Measurements from ENCODE around the gene NRXN3. TPM values are rescaled to one million over a fixed set of nuclear protein-coding genes. Genes with fewer than 3 reads are reported as not detected.

NRXN3 gene
- total and polyA plus RNA-seq, 2 donors (not counting 1 experiment from before 2014, with no cell fraction given): not detected

DNA sequence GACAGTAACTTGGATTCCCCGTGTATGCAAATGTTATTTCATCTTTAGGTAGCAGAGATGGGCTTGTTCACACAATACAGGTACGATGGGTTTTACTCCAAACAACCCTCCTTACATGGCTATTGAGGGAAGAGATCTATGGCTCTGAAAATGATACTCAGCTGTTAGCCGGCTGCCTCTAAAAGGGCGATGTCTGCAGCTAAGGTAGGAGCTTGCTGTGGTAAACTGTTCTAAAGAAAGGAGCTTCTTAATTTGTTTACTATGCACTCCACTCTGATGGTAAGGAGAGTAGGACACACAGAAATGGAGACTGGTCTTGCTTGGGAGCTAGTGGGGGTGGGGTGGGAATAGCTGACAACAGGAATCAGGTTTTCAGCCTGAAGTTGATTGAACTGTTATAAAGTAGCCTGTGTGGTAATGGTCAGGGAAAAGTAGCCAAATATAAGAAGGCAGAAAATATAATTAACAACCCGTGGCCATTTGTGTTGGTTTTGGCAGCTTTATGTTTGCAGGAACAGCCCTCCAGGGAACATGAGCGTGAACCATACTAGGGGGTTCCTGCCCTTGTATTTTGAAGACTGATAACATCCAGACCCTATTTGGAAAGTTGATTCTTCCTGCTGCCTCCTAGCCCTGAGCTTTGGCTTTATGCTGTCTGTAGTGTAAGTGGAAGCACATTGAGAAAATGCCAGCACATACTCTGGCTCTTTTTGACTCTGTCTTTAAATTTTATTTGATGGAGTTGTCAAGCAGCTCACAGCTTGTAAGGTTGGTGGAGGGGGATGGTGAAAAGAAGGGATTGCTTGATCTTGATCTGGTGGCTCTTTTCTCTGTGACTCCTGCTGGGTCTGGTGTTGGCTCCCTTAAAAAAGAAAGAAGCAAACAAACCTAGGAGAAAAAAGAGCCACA is 1111.3 kb downstream of the NRXN3 start:
- TF ChIP-seq EZH2 (IDR thresholded peaks at IDR 0.05; ENCODE audit: borderline replicate concordance, insufficient read depth, low read depth, low read length, poor library complexity, severe bottlenecking): no peak
- TF ChIP-seq, protein P1, sequence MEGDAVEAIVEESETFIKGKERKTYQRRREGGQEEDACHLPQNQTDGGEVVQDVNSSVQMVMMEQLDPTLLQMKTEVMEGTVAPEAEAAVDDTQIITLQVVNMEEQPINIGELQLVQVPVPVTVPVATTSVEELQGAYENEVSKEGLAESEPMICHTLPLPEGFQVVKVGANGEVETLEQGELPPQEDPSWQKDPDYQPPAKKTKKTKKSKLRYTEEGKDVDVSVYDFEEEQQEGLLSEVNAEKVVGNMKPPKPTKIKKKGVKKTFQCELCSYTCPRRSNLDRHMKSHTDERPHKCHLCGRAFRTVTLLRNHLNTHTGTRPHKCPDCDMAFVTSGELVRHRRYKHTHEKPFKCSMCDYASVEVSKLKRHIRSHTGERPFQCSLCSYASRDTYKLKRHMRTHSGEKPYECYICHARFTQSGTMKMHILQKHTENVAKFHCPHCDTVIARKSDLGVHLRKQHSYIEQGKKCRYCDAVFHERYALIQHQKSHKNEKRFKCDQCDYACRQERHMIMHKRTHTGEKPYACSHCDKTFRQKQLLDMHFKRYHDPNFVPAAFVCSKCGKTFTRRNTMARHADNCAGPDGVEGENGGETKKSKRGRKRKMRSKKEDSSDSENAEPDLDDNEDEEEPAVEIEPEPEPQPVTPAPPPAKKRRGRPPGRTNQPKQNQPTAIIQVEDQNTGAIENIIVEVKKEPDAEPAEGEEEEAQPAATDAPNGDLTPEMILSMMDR (IDR thresholded peaks at IDR 0.05): no peak
- Histone ChIP-seq H3K4me1 (ENCODE audit: control insufficient read depth in 2 of 2, insufficient read depth in 2 of 2, low read length in 2 of 2) (no peaks in the 10 kb centered on the region), H3K79me2 (ENCODE audit: control insufficient read depth, insufficient read depth, low read length) (no peaks in the 10 kb centered on the region), H4K20me1 (ENCODE audit: control insufficient read depth, insufficient read depth, low read length, poor library complexity, severe bottlenecking) (no peaks in the 10 kb centered on the region), H3K27me3 (replicated peaks in 1 of 4; ENCODE audit: control extremely low read depth in 1 of 4, control insufficient read depth in 3 of 4, insufficient read depth in 4 of 4, low read length in 3 of 4) (peaks cover 0 to 24% (median 7%) of the 10 kb centered on the region in 4 experiments), H3K9ac (ENCODE audit: low read length) (no peak overlapping the region), H3K9me3 (ENCODE audit: control extremely low read depth in 1 of 3, control insufficient read depth in 2 of 3, insufficient read depth in 1 of 3, low read length in 2 of 3) (peaks cover 0 to 16% (median 0%) of the 10 kb centered on the region in 3 donors), H3K27ac (ENCODE audit: low read length in 2 of 2) (no peak overlapping the region), H3K4me3 (ENCODE audit: control extremely low read depth in 1 of 5, extremely low read depth in 1 of 5, insufficient read depth in 1 of 5, low read depth in 2 of 5, low read length in 4 of 5) (no peak overlapping the region), H2AFZ (ENCODE audit: insufficient read depth, low read depth, low read length, poor library complexity, severe bottlenecking) (no peak overlapping the region), H3K36me3 (replicated peaks in 1 of 2; ENCODE audit: control extremely low read depth in 1 of 2, control insufficient read depth in 1 of 2, extremely low read depth in 1 of 2, insufficient read depth in 2 of 2, low read length in 1 of 2) (no peaks in the 10 kb centered on the region), H3K4me2 (replicated peaks; ENCODE audit: low read depth, low read length, poor library complexity, severe bottlenecking) (no peak overlapping the region)
- Mint-ChIP-seq H3K9me3 (ENCODE audit: insufficient read depth) (peaks cover 2% of the 10 kb centered on the region), H3K27me3 (peaks cover 53% of the 10 kb centered on the region), H3K4me1 (no peaks in the 10 kb centered on the region), H3K4me3 (no peak overlapping the region), H3K27ac (no peak overlapping the region)
- CTCF ChIA-PET: interaction anchor here (0.5 kb wide), 1 partner anchor 20 kb away, joined by 7 read pairs; no protein-coding TSS in a partner anchor
- 31% methylated on average over 3 of the region's 6 CpGs for WGBS (ENCODE audit: insufficient coverage)
- no peak for ATAC-seq (ENCODE audit: low read depth)
- DNase-seq: no peak
- POLR2A ChIA-PET: no interaction called here
- intact Hi-C loops (cut with micrococcal nuclease): no loop called here

DNA sequence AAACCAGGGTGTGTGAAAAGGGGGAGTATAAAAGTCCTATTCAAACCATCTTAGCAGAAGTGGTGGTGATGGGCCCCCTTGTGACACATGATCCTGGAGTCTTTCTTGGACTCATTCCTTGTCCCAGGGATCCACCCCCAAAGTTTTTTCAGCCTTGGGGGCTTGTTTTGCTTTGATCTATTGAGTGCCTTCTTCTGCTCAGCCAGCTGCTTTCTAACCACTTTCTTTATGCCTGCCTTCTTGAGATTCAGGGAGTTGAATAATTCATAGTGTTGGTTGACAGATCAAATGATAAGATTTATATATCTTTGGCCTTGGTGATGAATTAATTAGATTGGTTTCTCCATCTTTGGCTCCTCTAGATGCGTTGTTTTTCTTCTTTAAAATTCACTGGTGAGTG is 1114.4 kb downstream of the NRXN3 start:
- POLR2A ChIA-PET: no interaction called here
- peaks cover 2% of the 10 kb centered on the region for H3K9me3 Mint-ChIP-seq (ENCODE audit: insufficient read depth)
- CTCF ChIA-PET: no interaction called here
- intact Hi-C loops (cut with micrococcal nuclease): no loop called here
- Histone ChIP-seq H3K9me3 (ENCODE audit: control extremely low read depth in 1 of 3, control insufficient read depth in 2 of 3, insufficient read depth in 1 of 3, low read length in 2 of 3) (peaks cover 0 to under 1% (median 0%) of the 10 kb centered on the region in 3 donors), H3K4me3 (ENCODE audit: control extremely low read depth in 1 of 5, extremely low read depth in 1 of 5, insufficient read depth in 1 of 5, low read depth in 2 of 5, low read length in 4 of 5) (no peak overlapping the region), H3K4me2 (replicated peaks; ENCODE audit: low read depth, low read length, poor library complexity, severe bottlenecking) (no peak overlapping the region), H3K27ac (ENCODE audit: low read length in 2 of 2) (no peak overlapping the region), H3K36me3 (replicated peaks in 1 of 2; ENCODE audit: control extremely low read depth in 1 of 2, control insufficient read depth in 1 of 2, extremely low read depth in 1 of 2, insufficient read depth in 2 of 2, low read length in 1 of 2) (no peaks in the 10 kb centered on the region), H4K20me1 (ENCODE audit: control insufficient read depth, insufficient read depth, low read length, poor library complexity, severe bottlenecking) (no peaks in the 10 kb centered on the region), H2AFZ (ENCODE audit: insufficient read depth, low read depth, low read length, poor library complexity, severe bottlenecking) (no peak overlapping the region), H3K9ac (ENCODE audit: low read length) (no peak overlapping the region), H3K4me1 (ENCODE audit: control insufficient read depth in 2 of 2, insufficient read depth in 2 of 2, low read length in 2 of 2) (no peaks in the 10 kb centered on the region), H3K27me3 (replicated peaks in 1 of 4; ENCODE audit: control extremely low read depth in 1 of 4, control insufficient read depth in 3 of 4, insufficient read depth in 4 of 4, low read length in 3 of 4) (peaks cover 0 to 14% (median 3%) of the 10 kb centered on the region in 4 experiments), H3K79me2 (ENCODE audit: control insufficient read depth, insufficient read depth, low read length) (no peaks in the 10 kb centered on the region)
- no peak overlapping the region for H3K27ac Mint-ChIP-seq
- TF ChIP-seq, protein P1 (IDR thresholded peaks at IDR 0.05): no peak
- TF ChIP-seq EZH2 (IDR thresholded peaks at IDR 0.05; ENCODE audit: borderline replicate concordance, insufficient read depth, low read depth, low read length, poor library complexity, severe bottlenecking): no peak
- no peak for ATAC-seq (ENCODE audit: low read depth)
- no peak overlapping the region for H3K4me3 Mint-ChIP-seq
- WGBS (ENCODE audit: insufficient coverage): 88% methylated on average over 1 of the region's 1 CpG
- peaks cover 34% of the 10 kb centered on the region for H3K27me3 Mint-ChIP-seq
- H3K4me1 Mint-ChIP-seq: no peaks in the 10 kb centered on the region
- no peak for DNase-seq
